Heart right ventricle (tissue), 16 donors: ENCODE results near the gene CSNK1G2. TPM values are rescaled to one million over a fixed set of nuclear protein-coding genes. Genes with fewer than 3 reads are reported as not detected.

ENCODE experiments used
- ATAC-seq, 8 donors: fragments of 200-7000 bp; cut with Tn5 transposase; one replicate each; pipeline ENCODE4 v1.9.1; 2020; ENCODE audit warnings: mild to moderate bottlenecking in 8 of 8, moderate library complexity in 8 of 8, moderate number of reproducible peaks in 1 of 8
- DNase-seq, 2 donors: peaks; one replicate each; pipeline ENCODE4 v3.0.0-alpha.2; 2020
- H3K27ac ChIP-seq, 10 donors: fragments of 200-600 bp; sonication (generic) in 2 of 10; one replicate each; pipeline versions ENCODE4 v1.5.0 to v1.8.0; 2020 to 2022; ENCODE audit warnings: mild to moderate bottlenecking in 3 of 10
- H3K27me3 ChIP-seq, 7 donors: fragments of 200-600 bp; one replicate each; pipeline ENCODE4 v1.8.0; 2021 to 2022; ENCODE audit warnings: mild to moderate bottlenecking in 2 of 7
- H3K36me3 ChIP-seq, 9 donors: fragments of 200-600 bp; sonication (generic) in 1 of 9; one replicate each; pipeline versions ENCODE4 v1.5.0 to v1.8.0; 2020 to 2022; ENCODE audit warnings: mild to moderate bottlenecking in 2 of 9
- H3K4me1 ChIP-seq, 9 donors: fragments of 200-600 bp; sonication (generic) in 1 of 9; one replicate each; pipeline versions ENCODE4 v1.5.0 to v1.8.0; 2020 to 2022; ENCODE audit warnings: mild to moderate bottlenecking in 4 of 9
- H3K4me3 ChIP-seq, 10 donors: fragments of 200-600 bp; sonication (generic) in 2 of 10; one replicate each; pipeline versions ENCODE4 v1.5.0 to v1.8.0; 2020 to 2022; ENCODE audit warnings: mild to moderate bottlenecking in 7 of 10, moderate library complexity in 2 of 10
- H3K9me3 ChIP-seq, 11 donors: fragments of 200-600 bp in 10 of 11; sonication (generic) in 2 of 11; one replicate each; pipeline versions ENCODE4 v1.5.0 to v1.8.0; 2013 to 2022; ENCODE audit warnings: mild to moderate bottlenecking in 2 of 11, control low read depth in 1 of 11, moderate library complexity in 1 of 11
- WGBS, 2 donors: extraction: QIAGEN DNeasy Blood & Tissue Kit; methylation state at CpG; one replicate each; pipeline ENCODE4 v1.1.7; 2013; ENCODE audit warnings: inconsistent platforms in 1 of 2; 5-methylcytosine and 5-hydroxymethylcytosine counted together
- intact Hi-C, 10 donors: fragments of 100-400 bp; cut with DNase I; formaldehyde crosslinking; loops; one replicate each; pipeline versions ENCODE4 v1.11.1 to v1.14.2; 2022
- polyA plus RNA-seq, 2 donors: library from polyadenylated mRNA; stranded (reverse); fragments of 200-250 nt; gene quantifications; one replicate each; pipeline ENCODE4 v1.2.3, GENCODE V29; 2013
- total RNA-seq, 10 donors: library from RNA; stranded (reverse); fragmentation: NEBNext Ultra II Directional in 3 of 10; extraction: Animal tissue kit (Norgen Biotek cat#: 25700) in 3 of 10; gene quantifications; one replicate each; pipeline versions ENCODE4 v1.2.1 to v1.2.4, GENCODE V29; 2021 to 2023
- TF ChIP-seq, protein P1 (sequence below), 9 donors: fragments of 200-600 bp; sonication (generic) in 2 of 9; IDR thresholded peaks; one replicate each; pipeline versions ENCODE4 v1.5.0 to v1.8.0; 2021 to 2022; ENCODE audit warnings: antibody characterized with exemption in 9 of 9, mild to moderate bottlenecking in 5 of 9, moderate library complexity in 1 of 9
- donor health status: Arrhythmogenic right ventricular cardiomyopathy.
- donor health status: ischemic (EF 13 %, LVEDD 7.1; RV severe dilation, severe dysfunction).
- donor health status: healthy with polysubstance abuse.
- donor health status: DM: no; HTN: yes; CAD: no.
- donor health status: DM: no; HTN: no; CAD: no.
- donor health status: ischemic (EF 25% LVEDD 6.9; RV normal size, moderate dysfunction).
- donor health status: ischemic (EF 25% LVEDD 5.7; RV mildly dilated, moderate dysfunction).
- donor health status: healthy.
- donor health status: DM: yes; HTN: yes; CAD: no.
- donor health status: Ischemic cardiomyopathy.
- donor health status: ischemic (EF 35%, LVEDD 5.7; RV mildly dilated, moderate dysfunction).
- donor health status: nonischemic (EF 11% LVEDD 7.7; RV severe dilation, severe dysfunction).
- donor health status: DM: yes; HTN: yes; CAD: no.
- donor health status: PGD.
- donor health status: ischemic (EF 29% LVEDD 5.4; RV normal size, mild dysfunction).
- donor health status: nonischemic (EF 23%, LVEDD 6.1; RV moderate dilation, normal function).

Gene CSNK1G2
- total and polyA plus RNA-seq, 12 donors = 17.7 to 35.2 (median 23.9) TPM

DNA sequence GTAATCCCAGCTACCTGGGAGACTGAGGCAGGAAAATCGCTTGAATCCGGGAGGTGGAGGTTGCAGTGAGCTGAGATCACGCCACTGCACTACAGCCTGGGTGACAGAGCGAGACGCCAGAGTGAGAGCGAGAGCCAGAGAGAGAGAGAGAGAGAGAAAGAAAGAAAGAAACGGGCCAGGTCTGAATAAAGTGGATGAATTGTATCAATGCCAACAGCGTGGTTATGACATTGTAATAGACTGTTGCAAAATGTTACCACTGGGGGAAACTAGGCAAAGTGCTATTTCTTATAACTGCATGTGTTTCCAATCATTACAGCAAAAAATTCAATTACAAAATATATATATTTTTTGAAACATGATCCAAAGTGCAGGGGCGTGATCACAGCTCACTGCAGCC, 86.4 kb downstream of the CSNK1G2 start:
- Histone ChIP-seq H3K27ac (no peak overlapping the region), H3K4me1 (peaks cover 8 to 37% (median 16%) of the 10 kb centered on the region in 9 donors), H3K27me3 (no peaks in the 10 kb centered on the region), H3K36me3 (no peaks in the 10 kb centered on the region), H3K9me3 (peaks cover 0 to 6% (median 0%) of the 10 kb centered on the region in 11 donors), H3K4me3 (no peak overlapping the region)
- ATAC-seq (no peak), DNase-seq (no peak)
- intact Hi-C loops = no loop called here
- TF ChIP-seq, protein P1, sequence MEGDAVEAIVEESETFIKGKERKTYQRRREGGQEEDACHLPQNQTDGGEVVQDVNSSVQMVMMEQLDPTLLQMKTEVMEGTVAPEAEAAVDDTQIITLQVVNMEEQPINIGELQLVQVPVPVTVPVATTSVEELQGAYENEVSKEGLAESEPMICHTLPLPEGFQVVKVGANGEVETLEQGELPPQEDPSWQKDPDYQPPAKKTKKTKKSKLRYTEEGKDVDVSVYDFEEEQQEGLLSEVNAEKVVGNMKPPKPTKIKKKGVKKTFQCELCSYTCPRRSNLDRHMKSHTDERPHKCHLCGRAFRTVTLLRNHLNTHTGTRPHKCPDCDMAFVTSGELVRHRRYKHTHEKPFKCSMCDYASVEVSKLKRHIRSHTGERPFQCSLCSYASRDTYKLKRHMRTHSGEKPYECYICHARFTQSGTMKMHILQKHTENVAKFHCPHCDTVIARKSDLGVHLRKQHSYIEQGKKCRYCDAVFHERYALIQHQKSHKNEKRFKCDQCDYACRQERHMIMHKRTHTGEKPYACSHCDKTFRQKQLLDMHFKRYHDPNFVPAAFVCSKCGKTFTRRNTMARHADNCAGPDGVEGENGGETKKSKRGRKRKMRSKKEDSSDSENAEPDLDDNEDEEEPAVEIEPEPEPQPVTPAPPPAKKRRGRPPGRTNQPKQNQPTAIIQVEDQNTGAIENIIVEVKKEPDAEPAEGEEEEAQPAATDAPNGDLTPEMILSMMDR (IDR thresholded peaks at IDR 0.05) = no peak
- 77 to 81% methylated on average over 9 of the region's 9 CpGs for WGBS, 2 donors

Other genes with a start within 250 kb of the CSNK1G2 start
- gene ONECUT3, start 187.7 kb upstream of the CSNK1G2 start, total RNA-seq = not detected
- gene ONECUT3, start 187.7 kb upstream of the CSNK1G2 start, polyA plus RNA-seq = not detected
- 1 to 10 TPM in 2 of 10 donors, under 1 TPM in 8; 0.13 to 3.4 (median 0.48) TPM for gene ATP8B3, start 128.9 kb upstream of the CSNK1G2 start, total RNA-seq
- 1 to 10 TPM in 1 of 2 donors, under 1 TPM in 1; 0.80 to 1.3 TPM for gene ATP8B3, start 128.9 kb upstream of the CSNK1G2 start, polyA plus RNA-seq
- gene REXO1, start 92.7 kb upstream of the CSNK1G2 start, total RNA-seq = 10 to 100 TPM; 13.1 to 20.1 (median 16.5) TPM
- gene REXO1, start 92.7 kb upstream of the CSNK1G2 start, polyA plus RNA-seq = 10 to 100 TPM; 13.1 to 20.6 TPM
- 10 to 100 TPM in 4 of 10 donors, 1 to 10 TPM in 6; 5.0 to 13.4 (median 7.6) TPM for gene KLF16, start 77.6 kb upstream of the CSNK1G2 start, total RNA-seq
- gene KLF16, start 77.6 kb upstream of the CSNK1G2 start, polyA plus RNA-seq = 1 to 10 TPM; 4.0 to 8.6 TPM
- gene ABHD17A, start 55.7 kb upstream of the CSNK1G2 start, total RNA-seq = 10 to 100 TPM; 45.1 to 68.0 (median 57.0) TPM
- gene ABHD17A, start 55.7 kb upstream of the CSNK1G2 start, polyA plus RNA-seq = 100 to 1,000 TPM in 1 of 2 donors, 10 to 100 TPM in 1; 93.6 to 185 TPM
- gene ADAT3, start 35.8 kb upstream of the CSNK1G2 start, total RNA-seq = 1 to 10 TPM in 9 of 10 donors, under 1 TPM in 1; 0.94 to 3.2 (median 1.4) TPM
- gene ADAT3, start 35.8 kb upstream of the CSNK1G2 start, polyA plus RNA-seq = 1 to 10 TPM; 2.0 to 4.3 TPM
- 10 to 100 TPM; 11.7 to 24.2 (median 14.4) TPM for gene SCAMP4, start 35.8 kb upstream of the CSNK1G2 start, total RNA-seq
- gene SCAMP4, start 35.8 kb upstream of the CSNK1G2 start, polyA plus RNA-seq = 10 to 100 TPM; 17.0 to 22.1 TPM
- 10 to 100 TPM; 45.1 to 70.4 (median 56.6) TPM for gene BTBD2, start 74.5 kb downstream of the CSNK1G2 start, total RNA-seq
- gene BTBD2, start 74.5 kb downstream of the CSNK1G2 start, polyA plus RNA-seq = 10 to 100 TPM; 42.8 to 55.2 TPM
- gene MKNK2, start 110.1 kb downstream of the CSNK1G2 start, total RNA-seq = 100 to 1,000 TPM; 107 to 260 (median 144) TPM
- gene MKNK2, start 110.1 kb downstream of the CSNK1G2 start, polyA plus RNA-seq = 100 to 1,000 TPM; 144 to 189 TPM
- 10 to 100 TPM; 10.0 to 30.5 (median 16.2) TPM for gene MOB3A, start 155.2 kb downstream of the CSNK1G2 start, total RNA-seq
- 10 to 100 TPM in 1 of 2 donors, 1 to 10 TPM in 1; 8.9 to 12.8 TPM for gene MOB3A, start 155.2 kb downstream of the CSNK1G2 start, polyA plus RNA-seq
- gene IZUMO4, start 155.7 kb downstream of the CSNK1G2 start, total RNA-seq = 1 to 10 TPM; 1.2 to 6.5 (median 2.2) TPM
- gene IZUMO4, start 155.7 kb downstream of the CSNK1G2 start, polyA plus RNA-seq = 10 to 100 TPM in 1 of 2 donors, 1 to 10 TPM in 1; 8.6 to 13.1 TPM
- gene AP3D1, start 210.4 kb downstream of the CSNK1G2 start, total RNA-seq = 100 to 1,000 TPM in 1 of 10 donors, 10 to 100 TPM in 9; 68.4 to 168 (median 81.9) TPM
- gene AP3D1, start 210.4 kb downstream of the CSNK1G2 start, polyA plus RNA-seq = 10 to 100 TPM; 63.9 to 95.1 TPM
- gene DOT1L, start 222.8 kb downstream of the CSNK1G2 start, total RNA-seq = 10 to 100 TPM in 7 of 10 donors, 1 to 10 TPM in 3; 7.0 to 16.0 (median 12.5) TPM
- gene DOT1L, start 222.8 kb downstream of the CSNK1G2 start, polyA plus RNA-seq = 10 to 100 TPM in 1 of 2 donors, 1 to 10 TPM in 1; 9.2 to 12.1 TPM